ENCODE results near the gene TMEM232. TPM values are rescaled to one million over a fixed set of nuclear protein-coding genes. Genes with fewer than 3 reads are reported as not detected.
A peak's percentile ranks its signal among the peaks of the same experiment; 100 is the strongest.
"Not testable (repeated sequence)": the region's sequence is repeated elsewhere in the genome, so short reads cannot be mapped to it uniquely, and the experiment has no call there.

The TMEM232 gene
- total RNA-seq, 8 experiments from 2014 or later: 3.4 to 44.3 (median 5.6) TPM

DNA sequence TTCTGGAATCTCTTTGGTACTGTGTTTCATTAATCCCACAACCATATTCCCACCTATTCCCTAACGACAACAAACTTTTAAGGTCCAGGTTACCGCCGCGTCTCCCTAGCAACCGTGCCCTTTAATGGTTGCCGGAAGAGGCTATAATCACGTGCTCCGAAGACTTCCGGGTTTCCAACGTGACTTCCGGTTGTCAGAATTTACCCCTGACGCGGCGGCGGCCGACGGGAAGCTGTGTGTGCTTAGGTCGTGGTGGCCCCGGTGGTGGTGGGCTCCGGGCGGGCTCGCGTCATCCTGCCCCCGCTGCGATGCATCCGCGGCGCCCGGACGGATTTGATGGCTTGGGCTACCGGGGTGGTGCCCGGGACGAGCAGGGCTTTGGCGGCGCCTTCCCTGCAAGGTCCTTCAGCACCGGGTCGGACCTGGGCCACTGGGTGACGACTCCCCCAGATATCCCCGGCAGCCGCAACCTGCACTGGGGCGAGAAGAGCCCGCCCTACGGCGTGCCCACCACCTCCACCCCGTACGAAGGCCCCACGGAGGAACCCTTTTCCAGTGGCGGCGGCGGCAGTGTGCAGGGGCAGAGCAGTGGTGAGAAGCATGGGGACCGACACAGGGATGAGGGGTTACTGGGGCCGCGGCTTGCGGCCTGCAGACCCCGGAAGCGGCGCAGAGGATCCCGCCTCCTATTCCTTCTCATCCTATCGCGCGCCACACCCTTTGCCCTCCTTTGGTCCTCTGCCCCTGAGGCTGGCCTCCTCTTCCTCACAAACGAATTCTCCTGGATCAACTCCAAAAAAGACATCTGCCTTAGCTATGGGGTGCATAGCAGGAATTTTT is 12.6 kb upstream of the TMEM232 start, which contains the start of gene SLC25A46:
Gene SLC25A46, plus strand, starts transcription at position 196 of the 840 bp plus-strand sequence. Its CDS starts 113 bp downstream, at position 309.
- in situ Hi-C loops (cut with MboI; ENCODE audit: low pct_unique_long_range_greater_than_20kb in 2 of 9, low sequenced_read_pairs in 9 of 9, unreplicated experiment in 9 of 9): no loop called here
- peak; percentile 91 to 96 (median 94) for ATAC-seq (replicated peaks in 6 of 8)
- 0 to 1% (median 0%) methylated on average over 1 to 13 of the region's 62 CpGs; no CpG with 5 or more reads in 3 of the 10 experiments for WGBS, 10 experiments
- H3K4me1 ChIP-seq (replicated peaks in 1 of 2): peaks cover 0 to 6% of the 10 kb centered on the region in 2 donors
- H3K27ac ChIP-seq: peak within 1 kb of the TSS; percentile 94 to 95
- H3K4me3 ChIP-seq: peak within 1 kb of the TSS; percentile 78 to 94 (median 89)

DNA sequence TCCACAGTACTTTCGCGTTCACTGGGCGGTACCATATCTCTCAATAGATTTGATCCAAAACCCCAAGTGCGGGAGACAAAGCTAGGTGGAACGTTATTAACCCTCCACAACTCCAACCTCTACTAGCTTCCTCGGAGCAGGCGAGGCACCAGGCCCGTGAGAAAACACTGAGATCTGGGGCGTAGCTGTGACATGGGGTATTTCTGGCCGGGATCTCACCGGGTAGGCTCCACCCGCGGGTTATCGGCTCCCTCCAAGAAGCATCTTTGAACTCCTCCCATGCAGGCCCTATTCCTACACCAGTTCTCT is 12.0 kb upstream of the TMEM232 start:
- Histone ChIP-seq H3K4me1 (replicated peaks in 1 of 2) (peaks cover 0 to 6% of the 10 kb centered on the region in 2 donors), H3K27ac (peak overlapping the region in 1 of 2 donors; percentile 95), H3K4me3 (peak overlapping the region; percentile 78 to 94 (median 89))
- peak; percentile 45 to 74 (median 56) for ATAC-seq (replicated peaks in 6 of 8)
- WGBS, 10 experiments: 0 to 3% (median 0%) methylated on average over 2 to 8 of the region's 14 CpGs; no CpG with 5 or more reads in 2 of the 10 experiments
- in situ Hi-C loops (cut with MboI; ENCODE audit: low pct_unique_long_range_greater_than_20kb in 2 of 9, low sequenced_read_pairs in 9 of 9, unreplicated experiment in 9 of 9): no loop called here

DNA sequence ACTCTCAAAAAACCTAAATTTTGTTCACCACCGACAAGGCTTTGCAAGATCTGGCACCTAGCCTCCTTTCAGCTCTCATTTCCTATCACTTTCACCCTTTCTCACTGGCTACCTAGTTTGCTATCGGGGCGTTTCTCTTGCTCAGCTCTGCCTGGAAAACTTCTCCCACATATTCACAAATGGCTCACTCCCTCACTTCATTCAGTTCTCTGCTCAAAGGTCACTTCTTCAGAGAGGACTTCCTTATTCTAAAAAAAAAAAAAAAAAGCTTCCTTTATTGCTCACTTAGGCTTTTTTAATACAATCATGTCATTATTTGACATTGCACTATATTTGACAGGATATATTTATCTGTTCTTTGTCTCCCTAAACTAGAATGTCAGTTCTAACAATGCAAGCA is 10.3 kb upstream of the TMEM232 start:
- WGBS, 10 experiments: 30 to 95% (median 70%) methylated on average over 1 to 3 of the region's 3 CpGs; no CpG with 5 or more reads in 1 of the 10 experiments
- in situ Hi-C loops (cut with MboI; ENCODE audit: low pct_unique_long_range_greater_than_20kb in 2 of 9, low sequenced_read_pairs in 9 of 9, unreplicated experiment in 9 of 9): no loop called here
- ATAC-seq (replicated peaks in 6 of 8): no peak

DNA sequence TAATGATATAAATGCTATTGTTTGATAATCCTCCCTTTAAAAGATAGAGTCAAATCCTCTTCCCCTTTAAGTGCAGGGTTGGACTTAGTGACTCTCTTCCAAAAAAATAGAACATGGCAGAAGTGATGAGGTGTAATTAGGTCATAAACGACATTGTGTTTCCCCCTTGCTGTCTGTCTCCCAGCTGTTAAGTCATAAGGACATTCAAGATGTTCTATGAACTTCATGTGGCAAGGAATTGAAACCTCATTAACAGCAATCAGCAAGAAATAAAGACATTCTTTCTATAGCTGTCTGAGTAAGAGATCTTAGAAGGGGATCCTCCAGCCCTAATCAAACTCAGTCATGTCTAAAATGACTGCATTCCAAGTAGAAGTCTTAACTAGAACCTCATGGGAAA is 9.1 kb upstream of the TMEM232 start:
- no peak for ATAC-seq (replicated peaks in 6 of 8)
- Histone ChIP-seq H3K27ac (no peak overlapping the region), H3K4me1 (replicated peaks in 1 of 2) (peaks cover 0 to 6% of the 10 kb centered on the region in 2 donors), H3K4me3 (no peak overlapping the region)
- WGBS, 10 experiments: 0 to 100% (median 48%) methylated on average over 1 of the region's 1 CpG; no CpG with 5 or more reads in 2 of the 10 experiments
- in situ Hi-C loops (cut with MboI; ENCODE audit: low pct_unique_long_range_greater_than_20kb in 2 of 9, low sequenced_read_pairs in 9 of 9, unreplicated experiment in 9 of 9): no loop called here

More for the DNA sequence above, 10.3 kb upstream of the TMEM232 start:
- Histone ChIP-seq H3K27ac (no peak overlapping the region), H3K4me3 (no peak overlapping the region), H3K4me1 (replicated peaks in 1 of 2) (peaks cover 0 to 6% of the 10 kb centered on the region in 2 donors)

DNA sequence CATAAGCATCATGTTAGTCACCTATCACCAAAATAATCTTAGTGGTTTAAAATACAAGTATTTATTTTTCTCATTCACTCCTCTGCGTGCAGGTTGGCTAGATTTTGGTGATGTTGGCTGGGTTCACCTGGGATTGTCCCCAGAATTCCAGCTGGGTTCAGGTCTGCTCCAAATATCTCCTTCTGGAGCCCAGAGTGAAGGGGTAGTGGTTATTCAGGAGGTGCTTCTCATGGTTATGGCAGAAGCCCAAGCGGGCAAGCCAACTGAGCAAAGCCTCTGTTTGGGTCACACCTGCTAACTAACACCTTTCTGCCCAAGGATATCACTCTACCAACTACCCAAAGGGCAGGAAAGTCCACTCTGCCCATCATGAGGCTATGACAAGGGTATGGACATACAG is 7.6 kb upstream of the TMEM232 start:
- Histone ChIP-seq H3K27ac (no peak overlapping the region), H3K4me3 (no peak overlapping the region), H3K4me1 (replicated peaks in 1 of 2) (no peaks in the 10 kb centered on the region)
- in situ Hi-C loops (cut with MboI; ENCODE audit: low pct_unique_long_range_greater_than_20kb in 2 of 9, low sequenced_read_pairs in 9 of 9, unreplicated experiment in 9 of 9): no loop called here
- no peak for ATAC-seq (replicated peaks in 6 of 8)
- WGBS, 10 experiments: 44 to 100% (median 76%) methylated on average over 1 to 2 of the region's 2 CpGs; no CpG with 5 or more reads in 2 of the 10 experiments

DNA sequence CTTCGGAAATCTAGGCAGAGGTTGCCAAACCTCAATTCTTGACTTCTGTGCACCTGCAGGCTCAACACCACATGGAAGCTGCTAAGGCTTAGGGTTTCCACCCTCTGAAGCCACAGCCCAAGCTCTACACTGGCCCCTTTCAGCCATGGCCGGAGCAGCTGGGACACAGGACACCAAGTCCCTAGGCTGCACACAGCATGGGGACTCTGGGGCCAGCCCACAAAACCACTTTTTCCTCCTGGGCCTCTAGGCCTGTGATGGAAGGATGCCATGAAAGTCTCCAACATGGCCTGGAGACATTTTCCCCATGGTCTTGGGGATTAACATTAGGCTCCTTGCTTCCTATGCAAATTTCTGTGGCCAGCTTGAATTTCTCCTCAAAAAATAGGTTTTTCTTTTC is 5.0 kb upstream of the TMEM232 start:
- H3K27ac ChIP-seq; ATAC-seq (replicated peaks in 6 of 8); H3K4me1 ChIP-seq (replicated peaks in 1 of 2); H3K4me3 ChIP-seq; in situ Hi-C loops (cut with MboI; ENCODE audit: low pct_unique_long_range_greater_than_20kb in 2 of 9, low sequenced_read_pairs in 9 of 9, unreplicated experiment in 9 of 9): not testable (repeated sequence)
- 80 to 100% (median 95%) methylated on average over 1 to 2 of the region's 2 CpGs; no CpG with 5 or more reads in 6 of the 10 experiments for WGBS, 10 experiments

DNA sequence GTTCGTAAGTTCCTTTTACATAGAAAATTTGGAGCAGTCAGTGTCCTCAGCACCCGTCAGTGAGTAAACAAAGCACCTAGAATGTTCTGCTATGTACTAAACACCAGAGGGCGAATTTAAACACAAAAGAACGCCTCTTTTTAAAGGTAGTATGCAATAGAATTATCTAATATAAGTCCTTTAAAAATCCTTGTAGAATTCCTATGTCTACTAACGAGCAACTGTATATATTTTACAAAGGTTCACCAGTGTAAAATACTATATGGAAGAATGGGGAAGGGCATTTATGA is 499 bp upstream of the TMEM232 start:
- in situ Hi-C loops (cut with MboI; ENCODE audit: low pct_unique_long_range_greater_than_20kb in 2 of 9, low sequenced_read_pairs in 9 of 9, unreplicated experiment in 9 of 9): no loop called here
- peak overlapping the region; percentile 20 to 45 (median 30) for H3K4me3 ChIP-seq
- peak in 5 of 8 experiments; percentile 12 to 41 (median 34) for ATAC-seq (replicated peaks in 6 of 8)
- H3K4me1 ChIP-seq (replicated peaks in 1 of 2): no peaks in the 10 kb centered on the region
- WGBS, 10 experiments: 29 to 94% (median 58%) methylated on average over 2 to 5 of the region's 5 CpGs; no CpG with 5 or more reads in 2 of the 10 experiments
- no peak overlapping the region for H3K27ac ChIP-seq

DNA sequence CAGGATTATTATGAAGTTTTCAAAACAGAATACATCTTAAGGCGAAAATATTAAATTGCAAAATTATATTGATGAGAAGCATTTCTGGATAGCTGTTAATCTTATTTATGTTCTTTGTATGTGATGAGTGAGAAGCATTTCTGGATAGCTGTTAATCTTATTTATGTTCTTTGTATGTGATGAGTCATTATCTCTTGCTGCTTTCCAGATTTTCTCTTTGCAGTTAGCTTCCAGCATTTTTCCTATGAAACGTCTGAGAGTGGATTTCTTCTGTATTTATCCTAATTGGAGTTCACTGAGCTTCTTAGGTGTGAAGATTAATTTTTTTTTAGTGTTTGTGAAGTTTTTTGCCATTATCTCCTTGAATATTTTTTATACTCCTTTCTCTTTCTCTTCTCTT is 8.2 kb downstream of the TMEM232 start:
- Histone ChIP-seq H3K27ac (no peak overlapping the region), H3K4me3 (no peak overlapping the region), H3K4me1 (replicated peaks in 1 of 2) (no peaks in the 10 kb centered on the region)
- in situ Hi-C loops (cut with MboI; ENCODE audit: low pct_unique_long_range_greater_than_20kb in 2 of 9, low sequenced_read_pairs in 9 of 9, unreplicated experiment in 9 of 9): no loop called here
- ATAC-seq (replicated peaks in 6 of 8): peak in 1 of 8 experiments; percentile 25
- 0 to 79% (median 59%) methylated on average over 1 to 2 of the region's 2 CpGs for WGBS, 10 experiments

DNA sequence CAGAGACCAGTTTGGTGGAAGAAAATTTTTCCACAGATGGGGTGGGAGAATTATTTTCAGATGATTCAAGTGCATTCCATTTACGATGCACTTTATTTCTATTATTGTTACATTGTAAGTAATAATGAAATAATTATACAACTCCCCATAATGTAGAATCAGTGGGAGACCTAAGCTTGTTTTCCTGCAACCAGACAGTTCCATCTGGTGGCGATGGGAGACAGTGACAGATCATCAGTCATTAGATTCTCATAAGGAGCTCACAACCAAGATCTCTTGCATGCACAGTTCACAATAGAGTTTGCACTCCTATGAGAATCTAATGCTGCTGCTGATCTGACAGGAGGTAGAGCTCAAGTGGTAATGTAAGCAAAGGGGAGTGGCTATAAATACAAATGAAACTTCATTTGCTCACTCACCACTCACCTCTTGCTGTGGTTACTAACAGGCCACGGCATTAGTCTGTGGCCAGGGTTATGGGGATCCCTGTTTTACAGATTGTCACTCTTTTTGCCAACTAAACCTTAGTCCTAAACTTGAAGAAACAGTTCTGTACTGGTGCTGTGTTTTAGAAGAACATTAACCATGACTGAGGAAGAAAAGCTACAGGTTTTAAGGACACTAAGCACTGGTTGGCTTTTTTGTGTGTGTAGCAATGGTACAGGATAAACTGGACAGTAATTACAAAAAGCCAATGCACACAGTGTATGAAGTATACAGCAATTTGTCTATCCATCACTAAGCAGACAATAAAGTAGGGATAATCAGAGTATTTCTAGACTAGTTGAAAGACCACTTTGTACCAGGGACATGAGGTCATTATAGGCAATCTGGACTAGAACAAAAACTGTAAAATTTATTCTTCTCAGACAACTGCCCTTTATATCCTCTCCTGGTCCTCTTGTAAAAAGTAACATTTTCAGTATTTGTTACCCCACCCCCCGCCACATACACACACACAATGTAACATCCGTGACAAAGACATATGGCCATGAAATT is 9.9 kb downstream of the TMEM232 start:
- ATAC-seq (replicated peaks in 6 of 8): no peak
- 26 to 100% (median 91%) methylated on average over 2 to 5 of the region's 5 CpGs for WGBS, 10 experiments

DNA sequence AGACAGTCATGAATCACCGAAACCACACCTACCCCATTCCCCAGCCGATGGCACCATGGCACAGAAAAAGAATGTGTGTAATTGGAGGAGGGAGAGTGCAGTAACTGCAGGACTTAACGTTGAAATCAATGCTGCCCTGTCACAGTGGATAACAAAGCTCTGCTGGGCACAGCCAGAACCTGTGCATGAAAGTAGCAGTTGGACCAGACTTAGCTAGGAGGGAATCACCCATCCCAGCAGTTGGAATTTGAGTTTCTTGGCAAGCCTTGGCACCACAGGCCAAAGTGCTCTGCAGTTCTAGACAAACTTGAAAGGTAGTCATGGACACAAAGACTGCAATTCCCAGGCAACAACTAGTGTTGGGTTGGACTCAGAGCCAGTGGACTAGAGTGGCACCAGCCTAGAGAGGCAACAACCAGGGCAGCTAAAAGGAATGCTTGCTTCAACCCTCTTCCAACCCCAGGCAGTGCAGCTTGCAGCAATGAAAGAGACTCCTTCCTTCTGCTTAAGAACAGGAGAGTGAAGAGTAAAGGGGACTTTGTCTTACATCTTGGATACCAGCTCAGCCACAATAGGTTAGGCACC is 19.1 kb downstream of the TMEM232 start:
- WGBS, 10 experiments: 0 to 100% (median 62%) methylated on average over 1 to 3 of the region's 3 CpGs; no CpG with 5 or more reads in 3 of the 10 experiments
- no peaks in the 10 kb centered on the region for H3K4me1 ChIP-seq (replicated peaks in 1 of 2)
- no peak overlapping the region for H3K4me3 ChIP-seq
- ATAC-seq (replicated peaks in 6 of 8): peak in 3 of 8 experiments; percentile 19 to 95 (median 23)
- no peak overlapping the region for H3K27ac ChIP-seq
- in situ Hi-C loops (cut with MboI; ENCODE audit: low pct_unique_long_range_greater_than_20kb in 2 of 9, low sequenced_read_pairs in 9 of 9, unreplicated experiment in 9 of 9): no loop called here

More for the DNA sequence above, 9.9 kb downstream of the TMEM232 start:
- no peaks in the 10 kb centered on the region for H3K4me1 ChIP-seq (replicated peaks in 1 of 2)
- no peak overlapping the region for H3K4me3 ChIP-seq
- no peak overlapping the region for H3K27ac ChIP-seq
- in situ Hi-C loops (cut with MboI; ENCODE audit: low pct_unique_long_range_greater_than_20kb in 2 of 9, low sequenced_read_pairs in 9 of 9, unreplicated experiment in 9 of 9): no loop called here

DNA sequence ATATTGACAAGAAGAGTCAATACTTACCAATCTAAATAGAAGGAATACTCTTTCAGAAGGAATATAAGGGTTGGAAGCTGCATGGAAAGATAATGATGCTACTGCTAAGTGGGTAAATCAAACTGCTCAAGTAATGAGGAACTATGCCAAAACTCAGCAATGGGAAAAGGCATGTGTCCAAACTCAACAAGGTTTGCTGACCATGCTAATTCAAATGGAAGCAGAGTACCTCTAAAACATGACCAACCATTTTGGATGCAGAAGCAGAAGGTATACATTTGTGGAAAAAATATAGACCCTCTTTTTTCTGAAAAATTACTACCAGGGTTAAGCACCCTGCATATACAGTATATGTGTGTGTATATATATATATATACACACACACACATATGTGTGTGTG is 21.1 kb downstream of the TMEM232 start:
- Histone ChIP-seq H3K4me3 (no peak overlapping the region), H3K4me1 (replicated peaks in 1 of 2) (no peaks in the 10 kb centered on the region), H3K27ac (no peak overlapping the region)
- no peak for ATAC-seq (replicated peaks in 6 of 8)
- in situ Hi-C loops (cut with MboI; ENCODE audit: low pct_unique_long_range_greater_than_20kb in 2 of 9, low sequenced_read_pairs in 9 of 9, unreplicated experiment in 9 of 9): no loop called here

DNA sequence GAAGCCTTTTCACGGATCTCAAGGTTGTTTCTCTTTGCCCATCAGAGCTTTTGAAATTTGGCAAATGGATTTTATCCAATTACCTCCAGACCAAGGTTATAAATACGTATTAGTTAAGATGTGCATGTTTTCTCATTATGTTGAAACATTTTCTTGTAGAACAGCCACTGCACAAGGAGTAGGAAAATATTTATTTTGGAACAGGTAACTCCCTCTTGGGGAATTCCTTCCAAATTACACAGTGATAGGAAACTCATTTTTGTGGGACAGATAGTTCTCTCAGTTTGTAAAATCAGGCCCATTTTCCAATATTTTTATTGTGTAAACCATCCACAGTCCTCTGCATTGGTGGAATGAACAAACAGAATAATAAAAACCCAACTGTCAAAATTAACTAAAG is 23.0 kb downstream of the TMEM232 start:
- WGBS, 10 experiments: 17 to 100% (median 50%) methylated on average over 1 to 2 of the region's 2 CpGs; no CpG with 5 or more reads in 3 of the 10 experiments
- H3K4me3 ChIP-seq: no peak overlapping the region
- in situ Hi-C loops (cut with MboI; ENCODE audit: low pct_unique_long_range_greater_than_20kb in 2 of 9, low sequenced_read_pairs in 9 of 9, unreplicated experiment in 9 of 9): no loop called here
- ATAC-seq (replicated peaks in 6 of 8): no peak
- no peak overlapping the region for H3K27ac ChIP-seq
- no peaks in the 10 kb centered on the region for H3K4me1 ChIP-seq (replicated peaks in 1 of 2)

DNA sequence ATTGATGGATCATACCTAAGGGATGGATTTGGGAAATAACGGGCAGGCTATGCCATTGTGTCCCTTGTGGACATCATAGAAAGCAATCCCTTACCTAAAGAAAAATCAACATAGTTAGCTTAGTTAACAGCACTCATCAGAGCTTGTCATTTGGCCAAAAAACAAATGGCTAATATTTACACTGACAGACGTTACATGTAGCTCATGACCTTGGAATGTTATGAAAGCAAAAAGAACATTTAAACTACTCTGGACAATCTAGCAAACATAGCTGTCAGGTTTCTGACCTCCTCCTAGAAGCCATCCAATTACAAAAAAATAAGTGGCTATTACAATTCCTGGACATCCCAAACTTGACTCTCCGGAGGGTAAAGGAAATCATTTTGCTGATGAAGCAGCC is 23.8 kb downstream of the TMEM232 start:
- no peak for ATAC-seq (replicated peaks in 6 of 8)
- WGBS, 10 experiments: 0 to 93% (median 67%) methylated on average over 1 to 3 of the region's 3 CpGs; no CpG with 5 or more reads in 1 of the 10 experiments
- no peak overlapping the region for H3K4me3 ChIP-seq
- in situ Hi-C loops (cut with MboI; ENCODE audit: low pct_unique_long_range_greater_than_20kb in 2 of 9, low sequenced_read_pairs in 9 of 9, unreplicated experiment in 9 of 9): no loop called here
- H3K27ac ChIP-seq: no peak overlapping the region
- H3K4me1 ChIP-seq (replicated peaks in 1 of 2): no peaks in the 10 kb centered on the region
